Fibroblast of villous mesenchyme (primary cell): ENCODE measurements around the gene NCKAP5. TPM values are rescaled to one million over a fixed set of nuclear protein-coding genes. Genes with fewer than 3 reads are reported as not detected.
"Not testable (repeated sequence)": the region's sequence is repeated elsewhere in the genome, so short reads cannot be mapped to it uniquely, and the experiment has no call there.

Experiments
- DNase-seq: peaks from one replicate; pipeline ENCODE4 v3.0.0-alpha.2; 2010; ENCODE audit warnings: low read depth
- H3K4me3 ChIP-seq: 2 replicates; pipeline ENCODE4 v1.5.1; 2011; ENCODE audit warnings: low read depth, mild to moderate bottlenecking, low read length
- CTCF ChIP-seq: IDR thresholded peaks from 2 replicates; pipeline ENCODE4 v1.5.1; 2012; ENCODE audit warnings: low read depth, mild to moderate bottlenecking, low read length; ENCODE audit not compliant: insufficient read depth
- total RNA-seq: library from RNA; depleted of rRNA; stranded (reverse); fragments of >200 nt; gene quantifications from 2 replicates; pipeline ENCODE4 v1.2.3, GENCODE V29; 2012

NCKAP5 gene
- total RNA-seq, 1 donor: 47.9 TPM

GRCh38 chr2:133221398-133221797 lies 346.9 kb downstream of the NCKAP5 start:
- H3K4me3 ChIP-seq: no peak overlapping the region
- no peak for DNase-seq
- TF ChIP-seq CTCF: no peak

- H3K4me3 ChIP-seq: no peak overlapping the region
- no peak for DNase-seq
- TF ChIP-seq CTCF: no peak
Measured at GRCh38 chr2:133218204-133218603, 350.1 kb downstream of the NCKAP5 start.

GRCh38 chr2:133215477-133215876 lies 352.8 kb downstream of the NCKAP5 start:
- DNase-seq: no peak
- no peak overlapping the region for H3K4me3 ChIP-seq
- no peak for TF ChIP-seq CTCF

- DNase-seq: no peak
- H3K4me3 ChIP-seq: no peak overlapping the region
- no peak for TF ChIP-seq CTCF
Measured at GRCh38 chr2:133213651-133214050, 354.6 kb downstream of the NCKAP5 start.

- TF ChIP-seq CTCF: no peak
- DNase-seq: no peak
- no peak overlapping the region for H3K4me3 ChIP-seq
Measured at GRCh38 chr2:133209325-133209724, 358.9 kb downstream of the NCKAP5 start.

GRCh38 chr2:133206666-133207065 lies 361.6 kb downstream of the NCKAP5 start:
- H3K4me3 ChIP-seq, DNase-seq: not testable (repeated sequence)

- peak; percentile 24 for DNase-seq
- no peak for TF ChIP-seq CTCF
- H3K4me3 ChIP-seq: no peak overlapping the region
Measured at GRCh38 chr2:133204421-133204820, 363.8 kb downstream of the NCKAP5 start.
